NCI-H2196 treated with DMSO at 0.1 percent for 48 hours (cell line): Measurements from ENCODE around the gene MRTFA.

Source experiments
- DNase-seq: peaks from one replicate; lab custom pipeline; 2025; ENCODE audit not compliant: unreplicated experiment; lab: John Stamatoyannopoulos, UW

The MRTFA gene

DNA sequence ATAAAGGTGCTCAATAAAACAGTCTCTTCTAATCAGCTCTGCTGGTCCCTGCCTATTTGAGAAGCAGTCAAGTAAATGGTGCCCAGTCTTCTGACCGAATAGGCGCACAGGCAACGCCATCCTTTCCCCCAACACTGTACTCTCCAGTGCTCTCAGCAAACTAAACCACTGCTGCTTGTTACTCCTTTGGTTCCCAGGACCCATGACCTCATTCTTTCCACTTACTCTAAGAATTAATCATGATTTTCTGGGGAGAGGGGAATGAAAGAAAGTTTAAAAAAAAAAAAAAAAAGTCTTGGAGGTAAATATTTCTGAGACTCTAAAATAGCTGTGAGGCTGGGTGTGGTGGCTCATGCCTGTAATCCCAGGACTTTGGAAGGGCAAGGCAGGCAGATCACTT is 202.4 kb downstream of the MRTFA start:
- DNase-seq, result no peak

DNA sequence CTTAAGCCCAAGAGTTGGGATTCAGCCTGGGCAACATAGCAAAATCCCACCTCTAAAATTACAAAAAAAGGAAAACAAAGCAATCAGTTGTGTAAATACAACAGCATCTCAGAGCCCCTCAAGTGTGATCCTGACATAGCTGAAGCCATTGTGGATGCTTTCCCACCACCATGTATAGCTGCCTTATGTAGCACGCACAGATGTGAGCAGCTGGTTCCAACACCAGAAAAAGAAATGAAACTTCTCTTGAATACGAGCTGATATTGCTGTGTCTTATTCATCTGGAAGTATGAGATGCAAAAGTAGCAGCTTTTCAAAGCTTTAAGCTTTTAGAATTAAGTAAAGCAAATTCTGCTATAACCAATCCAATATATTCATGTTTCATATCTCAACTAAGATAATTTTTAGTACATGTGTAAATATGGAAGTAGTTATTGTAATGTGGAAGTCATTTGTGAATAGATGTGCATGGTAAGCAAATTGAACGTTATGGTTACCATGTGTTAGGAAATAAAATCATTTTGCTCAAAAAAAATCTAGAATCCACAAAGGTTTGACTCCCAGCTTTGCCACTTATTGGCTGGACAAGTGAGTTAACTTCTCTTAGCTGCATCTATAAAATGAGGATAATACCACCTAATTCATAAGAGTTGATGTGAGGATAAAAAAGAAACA is 203.0 kb downstream of the MRTFA start:
- DNase-seq, result no peak

DNA sequence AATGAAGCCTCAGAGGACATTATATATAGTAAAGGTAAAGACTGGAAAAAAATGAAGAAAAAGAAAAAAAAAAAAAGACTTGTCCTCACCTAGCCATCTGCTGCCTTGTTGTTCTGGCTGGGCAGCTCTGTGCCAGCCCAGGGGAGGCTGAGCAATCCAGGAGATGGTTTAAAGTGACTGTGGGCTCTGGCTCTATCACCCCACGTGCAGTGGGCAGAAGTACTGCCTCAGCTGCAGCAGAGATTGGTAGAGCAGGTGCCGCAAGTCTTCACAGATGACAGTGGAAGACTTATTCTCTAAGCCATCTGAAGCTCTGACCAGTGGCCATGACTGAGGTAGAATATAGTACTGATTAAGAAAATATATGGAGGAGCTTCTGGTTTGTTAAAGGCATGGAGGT is 203.9 kb downstream of the MRTFA start:
- DNase-seq, result no peak

DNA sequence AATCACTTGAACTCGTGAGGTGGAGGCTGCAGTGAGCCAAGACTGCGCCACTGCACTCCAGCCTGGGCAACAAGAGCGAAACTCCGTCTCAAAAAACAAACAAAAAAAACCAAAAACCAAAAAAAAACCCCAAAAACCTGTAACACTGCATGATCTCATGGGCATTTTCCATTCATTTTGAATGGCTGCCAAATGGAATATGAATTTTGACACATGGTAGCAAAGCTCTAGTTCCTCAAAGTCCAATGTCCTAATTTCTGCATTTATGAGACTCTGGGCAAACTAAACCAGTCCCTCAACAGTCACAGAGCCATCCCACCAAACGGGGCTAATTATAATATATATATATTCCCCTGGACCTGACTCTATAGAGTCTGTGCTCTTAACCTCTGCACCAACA is 204.4 kb downstream of the MRTFA start:
- no peak for DNase-seq

DNA sequence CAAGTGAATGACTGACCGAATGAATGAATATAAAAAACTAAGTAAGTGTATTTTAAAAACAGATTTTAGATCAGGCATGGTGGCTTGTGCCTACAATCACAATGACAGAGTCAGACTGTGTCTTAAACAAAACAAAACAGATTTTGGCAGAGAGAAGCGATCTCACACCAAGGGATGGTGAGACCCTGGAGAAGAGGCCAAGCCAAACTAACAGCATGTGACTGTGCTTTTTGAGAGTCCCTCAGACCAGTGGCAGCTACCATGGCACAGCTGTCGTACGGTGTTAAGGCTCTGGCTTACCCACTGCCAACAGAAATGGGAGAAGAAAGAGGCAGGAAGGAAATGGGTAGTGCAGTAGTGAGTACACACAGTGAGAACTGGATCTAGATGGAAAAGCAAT is 205.5 kb downstream of the MRTFA start:
- no peak for DNase-seq

DNA sequence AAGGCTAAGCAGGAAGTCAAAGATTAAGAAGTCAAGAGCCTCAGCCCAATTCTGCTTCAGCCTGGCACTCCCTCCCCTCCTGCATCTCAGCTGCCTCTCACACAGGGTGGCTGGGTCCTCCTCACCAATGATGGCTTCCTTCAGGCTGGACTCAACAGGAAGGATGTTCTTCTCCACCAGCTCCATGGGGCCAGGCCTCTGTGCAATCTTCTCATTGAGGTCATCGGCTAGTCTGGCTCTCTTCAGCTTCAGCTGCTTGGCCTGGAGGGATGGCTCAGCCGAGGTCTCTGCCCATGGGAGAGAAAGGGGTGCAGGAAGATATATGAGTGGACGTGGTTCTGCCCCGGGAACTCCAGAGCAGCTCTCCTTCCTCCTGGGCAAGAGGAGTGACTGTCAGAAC is 207.0 kb downstream of the MRTFA start:
- DNase-seq, result no peak

DNA sequence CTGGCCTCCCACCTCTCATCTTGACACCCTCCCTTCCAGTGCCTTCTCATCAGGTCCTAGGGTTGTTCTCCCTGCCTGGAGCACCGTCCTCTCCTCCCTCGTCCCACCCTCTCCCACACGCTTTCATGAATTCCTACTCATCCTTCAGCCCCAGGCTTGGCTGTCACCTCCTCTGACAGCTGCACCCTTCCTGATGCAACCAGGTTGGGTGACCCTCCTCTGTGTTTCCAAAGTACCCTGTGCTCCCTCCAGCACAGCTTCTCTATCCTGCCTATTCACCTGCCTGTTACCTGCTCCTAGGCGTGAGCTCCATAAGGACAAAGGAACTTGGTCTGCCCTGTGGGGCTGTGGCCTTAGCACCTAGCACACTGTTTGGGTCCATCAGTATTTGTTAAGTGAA is 207.7 kb downstream of the MRTFA start:
- DNase-seq, result no peak

DNA sequence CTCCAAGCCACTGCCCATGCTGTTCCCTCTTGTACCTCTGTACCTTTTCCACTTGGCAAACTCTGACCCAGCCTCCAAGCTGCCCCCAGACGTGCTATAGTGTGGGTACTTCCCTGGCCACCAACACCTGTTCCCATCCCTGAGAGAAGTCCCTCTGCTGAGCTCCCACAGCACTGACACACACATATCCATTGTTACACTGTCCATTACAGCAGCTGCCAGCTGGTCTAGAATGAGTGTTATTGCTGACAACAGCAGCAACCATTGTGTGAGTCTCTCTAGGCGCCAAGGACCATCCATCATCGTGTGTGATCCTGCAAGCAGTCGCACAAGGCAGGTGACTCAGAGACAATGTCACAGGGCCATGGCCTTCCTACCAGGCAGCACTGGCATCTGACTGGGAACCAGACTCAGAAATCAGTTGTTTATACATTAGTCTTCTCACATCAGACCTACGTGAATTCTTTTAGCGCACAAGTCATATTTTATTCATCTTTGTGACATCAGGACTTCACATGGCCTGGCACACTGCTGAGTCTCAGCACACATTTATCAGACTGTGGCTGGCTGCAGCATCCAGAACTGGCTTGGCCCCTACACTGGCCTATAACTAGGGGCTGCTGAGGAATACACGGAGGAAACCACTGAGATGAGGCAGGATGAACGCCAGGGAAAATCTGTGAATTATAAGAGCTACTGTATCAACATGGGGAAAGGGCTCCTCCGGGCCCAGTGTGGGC is 209.8 kb downstream of the MRTFA start:
- no peak for DNase-seq

DNA sequence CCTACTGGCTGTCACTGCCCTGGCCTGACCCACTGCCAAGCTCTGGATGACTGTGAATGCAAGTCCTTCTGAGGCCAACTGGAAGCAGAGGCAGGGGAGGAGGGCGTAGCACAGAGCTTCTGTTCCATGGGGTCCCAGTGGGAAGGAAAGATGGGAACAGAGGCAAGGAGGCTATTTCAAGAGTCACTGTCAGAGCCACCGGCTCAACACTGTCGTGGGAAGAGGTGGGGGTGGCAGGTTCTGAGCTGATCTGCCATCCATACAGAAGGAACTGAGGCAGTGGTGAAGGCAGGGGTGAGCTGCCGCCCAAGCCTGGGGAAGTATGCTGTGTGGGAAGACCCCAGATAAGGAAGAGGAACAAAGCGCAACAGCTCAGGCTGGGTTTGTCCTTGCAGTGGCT is 211.4 kb downstream of the MRTFA start:
- no peak for DNase-seq

DNA sequence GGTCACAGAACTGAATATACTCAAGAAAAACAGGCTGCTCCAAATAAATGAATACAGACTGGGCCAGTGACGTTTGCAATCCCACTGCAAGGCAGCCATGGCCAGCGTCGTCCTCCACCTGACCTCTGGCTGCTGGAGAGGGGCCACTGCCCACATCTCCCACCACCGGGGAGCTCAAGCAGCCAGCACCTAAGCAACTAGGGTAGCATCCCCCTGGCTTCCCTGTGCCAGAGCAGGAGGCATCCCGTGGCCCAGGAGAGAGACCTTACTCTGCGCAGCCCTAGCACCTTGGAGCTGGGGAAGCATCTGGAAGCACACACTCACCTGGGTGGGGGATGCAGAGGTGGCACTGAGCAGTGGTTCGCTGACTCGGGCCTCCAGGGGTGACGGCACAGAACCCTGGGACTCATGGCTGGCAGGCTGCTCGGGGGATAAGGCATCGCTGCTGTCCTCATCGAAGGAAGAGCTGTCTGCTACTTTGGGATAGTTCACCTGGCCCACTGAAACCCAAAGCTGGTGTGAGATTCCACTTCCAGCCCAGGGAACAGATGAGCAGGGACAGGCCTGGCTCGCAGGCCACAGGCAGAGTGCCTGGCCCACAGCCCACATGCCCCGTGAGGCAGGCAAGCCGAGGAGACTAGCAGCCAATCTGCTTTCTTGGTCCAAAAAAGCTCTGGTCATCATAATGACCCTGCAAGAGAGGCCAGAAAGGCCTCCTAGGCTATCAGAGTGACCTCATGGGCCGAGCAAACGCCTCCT is 212.5 kb downstream of the MRTFA start:
- no peak for DNase-seq

DNA sequence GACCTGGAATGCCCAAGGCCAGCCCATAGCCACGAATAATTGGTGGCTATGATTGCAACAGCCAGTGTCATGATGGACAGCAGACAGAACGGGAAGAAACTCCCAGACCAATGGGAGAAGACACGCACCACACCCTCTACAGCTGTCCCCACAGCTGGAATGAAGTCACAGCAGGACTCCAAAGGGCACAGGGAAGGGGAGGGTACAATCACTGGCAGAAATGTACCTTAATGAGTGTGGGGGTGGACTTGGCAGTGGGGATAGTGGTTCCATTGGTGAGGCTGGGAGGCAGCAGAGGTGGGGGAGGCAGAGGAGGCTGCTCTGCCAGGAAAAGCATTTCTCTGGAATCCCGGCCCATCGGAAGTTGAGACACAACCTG is 213.2 kb downstream of the MRTFA start:
- DNase-seq, result no peak

DNA sequence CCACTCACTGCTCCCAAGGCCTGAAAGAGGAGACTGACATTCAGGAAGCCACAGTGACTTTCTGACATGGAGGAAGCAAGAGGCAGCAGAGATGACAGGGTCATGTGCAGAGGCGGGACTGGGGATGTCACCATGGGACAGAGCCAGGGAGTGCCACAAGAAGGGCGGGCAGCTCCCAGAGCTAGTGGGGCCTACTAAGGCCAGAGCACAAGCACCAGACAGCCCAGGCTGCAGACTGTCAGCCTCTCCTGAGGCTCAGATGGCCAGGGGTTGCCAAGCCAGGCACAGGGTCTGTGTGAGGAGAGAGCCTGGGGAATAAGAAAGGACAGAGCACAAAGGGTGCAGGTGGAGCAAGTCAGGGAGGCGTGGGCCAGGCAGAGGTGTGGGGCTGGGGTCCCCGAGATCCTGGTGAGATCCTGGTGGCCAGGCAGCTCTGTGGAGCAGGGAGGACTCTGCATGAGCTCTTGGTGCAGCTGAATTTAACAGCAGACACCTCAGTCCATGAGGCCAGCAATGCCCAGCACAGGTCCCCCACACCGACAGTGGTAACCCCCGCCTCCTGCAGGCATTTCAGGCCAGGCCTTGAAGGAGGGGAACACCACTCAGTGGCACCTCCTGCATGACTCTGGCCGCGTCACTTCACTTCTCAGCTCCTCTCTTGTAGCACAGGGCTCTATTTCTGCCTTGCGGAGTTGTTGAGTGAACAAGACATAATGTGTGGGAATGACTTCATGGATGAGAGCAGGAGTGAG is 213.8 kb downstream of the MRTFA start:
- no peak for DNase-seq

DNA sequence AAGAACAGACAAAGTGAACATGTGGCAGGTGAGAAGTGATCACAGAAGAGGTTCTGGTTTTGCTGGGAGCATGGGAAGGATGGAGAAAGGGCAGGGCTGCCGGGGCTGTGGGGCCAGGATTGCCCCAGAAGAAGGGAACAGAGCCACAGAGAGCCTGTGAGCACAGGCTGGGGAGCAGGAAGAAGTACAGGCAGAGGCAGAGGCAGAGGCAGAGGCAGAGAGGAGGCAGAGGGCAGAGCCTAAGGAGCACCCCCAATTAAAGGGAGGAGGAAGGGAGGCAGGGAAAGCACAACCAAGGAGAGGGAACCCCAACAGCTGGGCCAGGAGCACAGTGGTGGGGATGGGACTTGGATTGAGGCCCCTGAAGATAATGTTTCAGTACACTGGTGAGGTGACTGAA is 214.6 kb downstream of the MRTFA start:
- no peak for DNase-seq

DNA sequence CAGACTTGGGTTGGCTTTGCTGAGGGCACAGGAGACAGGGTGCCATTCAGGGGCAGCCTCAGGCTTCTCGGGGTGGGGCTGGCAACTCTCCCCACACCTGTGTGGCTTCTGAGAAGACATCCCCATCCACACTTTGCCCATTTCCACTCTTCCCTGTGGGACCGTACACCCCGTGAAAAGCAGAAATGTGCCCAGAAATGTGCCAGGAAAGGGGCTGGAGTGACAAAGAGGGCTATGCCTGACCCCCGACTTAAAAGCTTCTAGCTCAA is 215.5 kb downstream of the MRTFA start:
- DNase-seq, result no peak

DNA sequence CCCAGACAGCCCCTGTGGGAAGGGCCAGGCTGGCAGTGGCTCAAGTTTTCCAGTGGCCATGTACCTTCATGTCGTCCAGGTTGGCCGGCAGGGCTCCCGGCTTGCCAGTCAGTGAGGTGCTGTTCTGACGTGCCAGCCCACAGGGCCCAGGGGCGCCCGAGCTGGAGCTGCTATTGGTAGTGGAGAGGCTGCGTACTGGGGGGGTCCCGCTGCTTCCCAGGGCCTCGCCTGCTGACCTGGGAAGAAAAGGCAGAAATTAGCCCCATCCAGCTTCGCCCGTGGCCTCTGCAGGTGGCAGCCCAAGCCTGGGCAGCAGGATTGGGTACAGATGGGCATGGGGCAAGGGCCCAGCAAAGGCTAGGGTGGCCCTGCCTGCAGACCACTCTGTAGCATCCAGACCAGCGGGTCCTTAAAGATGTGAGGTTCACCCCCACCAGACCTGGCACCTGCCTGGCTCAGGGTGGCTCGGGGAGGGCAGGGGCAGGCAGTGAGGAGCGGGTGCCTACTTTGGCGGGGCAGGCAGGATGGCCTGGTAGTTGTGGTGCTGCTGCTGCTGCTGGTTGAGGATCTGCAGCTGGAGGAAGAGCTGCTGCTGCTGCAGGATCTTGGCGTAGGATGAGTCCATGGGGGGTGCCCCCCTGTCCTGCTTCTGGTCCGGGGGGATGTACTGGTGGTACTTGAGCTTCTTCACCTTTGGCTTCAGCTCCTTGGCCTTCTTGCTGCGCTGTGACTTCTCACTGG is 216.0 kb downstream of the MRTFA start:
- DNase-seq, result no peak

DNA sequence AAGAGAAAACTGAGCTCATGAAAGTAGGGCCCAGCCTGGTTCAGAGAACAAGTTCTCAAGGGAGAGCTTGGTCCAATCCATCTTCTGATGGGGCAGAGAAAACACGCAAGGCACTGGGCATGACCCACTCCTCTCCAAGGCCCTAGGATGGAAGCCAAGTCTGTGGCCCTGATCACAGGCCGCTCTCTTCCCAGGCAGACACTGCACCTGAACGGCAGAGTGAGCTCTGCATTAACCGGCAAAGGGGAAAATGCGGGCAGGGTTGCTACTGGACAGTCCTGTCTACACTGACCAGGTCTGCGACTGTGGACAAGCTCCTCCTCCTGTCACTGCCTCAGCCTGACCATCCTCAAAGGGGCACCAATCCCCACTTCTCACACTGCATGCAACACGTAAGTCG is 216.8 kb downstream of the MRTFA start:
- DNase-seq, result no peak

DNA sequence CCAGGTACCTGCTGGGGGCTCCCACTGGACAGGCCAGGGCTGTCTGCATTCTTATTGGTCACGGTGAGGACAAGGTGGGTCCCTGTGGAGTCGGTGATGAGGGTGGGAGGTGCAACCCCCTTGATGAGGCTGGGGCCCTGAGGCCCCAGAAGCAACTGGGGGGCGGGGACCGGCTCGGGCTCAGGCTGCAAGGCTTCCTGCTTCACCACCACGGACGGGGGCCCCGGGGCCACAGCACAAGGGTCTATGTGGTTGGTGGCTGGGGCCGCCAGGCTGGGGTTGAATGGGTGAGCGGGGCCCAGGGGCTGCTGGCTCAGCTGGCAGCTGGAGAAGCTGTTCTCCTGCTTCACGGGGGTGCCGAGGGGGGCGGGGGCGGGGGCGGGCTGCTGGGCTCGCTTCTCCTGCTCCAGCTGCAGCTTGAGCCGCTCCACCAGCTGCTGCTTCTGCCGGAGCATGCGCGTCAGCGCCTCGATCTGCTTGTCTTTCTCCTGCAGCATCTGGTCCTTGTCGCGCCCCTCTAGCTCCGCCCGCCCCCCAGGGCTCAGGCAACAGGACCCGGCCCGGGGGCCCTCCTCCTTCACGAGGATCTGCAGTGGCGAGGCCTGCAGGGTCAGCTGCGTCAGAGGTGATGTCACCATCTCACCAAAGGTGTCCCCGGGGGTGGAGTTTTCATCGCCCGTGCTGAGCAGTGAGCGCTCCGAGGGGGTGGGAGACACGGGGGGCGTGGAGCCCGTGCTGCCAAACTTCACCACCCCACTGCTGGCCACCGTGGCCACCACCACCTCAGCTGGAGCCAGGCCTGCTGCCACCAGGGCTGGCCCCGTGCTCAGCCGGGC is 217.9 kb downstream of the MRTFA start:
- DNase-seq, result no peak

DNA sequence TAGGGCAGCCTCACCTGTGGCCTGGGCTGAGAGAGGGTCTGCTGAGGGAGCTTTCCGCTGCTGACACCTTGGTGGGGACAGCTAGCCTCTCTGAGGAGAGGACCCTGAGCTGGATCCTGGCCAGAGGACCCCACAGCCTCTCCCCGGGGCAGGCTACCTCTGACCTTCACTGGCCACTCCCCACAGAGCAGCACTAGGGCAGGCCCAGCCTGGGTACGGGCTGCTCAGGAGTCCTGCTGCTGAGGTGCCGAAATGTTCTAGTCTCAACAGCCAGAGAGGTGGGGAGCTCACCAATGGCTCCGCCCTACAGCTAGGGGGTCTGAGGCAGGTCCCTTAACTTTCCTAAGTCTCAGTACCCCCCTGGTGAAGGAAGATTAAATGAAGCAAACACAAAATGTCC is 218.6 kb downstream of the MRTFA start:
- DNase-seq, result no peak

DNA sequence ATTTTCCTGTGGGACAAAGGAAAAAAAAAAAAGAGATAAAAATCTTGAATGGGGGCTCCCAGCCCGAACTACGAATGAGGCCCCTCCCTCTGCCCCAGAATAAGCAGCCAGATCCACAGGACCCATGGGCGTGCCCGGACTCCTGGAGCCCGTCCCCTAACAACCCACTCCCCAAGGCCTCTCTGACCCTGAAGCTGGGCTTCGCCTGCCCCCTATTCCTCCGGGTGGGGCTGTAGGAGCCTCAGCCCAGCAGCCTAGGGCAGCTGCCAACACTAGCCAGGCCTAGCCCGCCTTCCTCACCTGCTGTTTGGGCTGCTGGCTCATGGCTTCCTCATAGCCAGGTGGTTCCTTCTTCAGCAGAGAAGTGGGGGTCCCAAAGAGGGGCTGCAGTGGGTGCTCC is 219.5 kb downstream of the MRTFA start:
- no peak for DNase-seq

DNA sequence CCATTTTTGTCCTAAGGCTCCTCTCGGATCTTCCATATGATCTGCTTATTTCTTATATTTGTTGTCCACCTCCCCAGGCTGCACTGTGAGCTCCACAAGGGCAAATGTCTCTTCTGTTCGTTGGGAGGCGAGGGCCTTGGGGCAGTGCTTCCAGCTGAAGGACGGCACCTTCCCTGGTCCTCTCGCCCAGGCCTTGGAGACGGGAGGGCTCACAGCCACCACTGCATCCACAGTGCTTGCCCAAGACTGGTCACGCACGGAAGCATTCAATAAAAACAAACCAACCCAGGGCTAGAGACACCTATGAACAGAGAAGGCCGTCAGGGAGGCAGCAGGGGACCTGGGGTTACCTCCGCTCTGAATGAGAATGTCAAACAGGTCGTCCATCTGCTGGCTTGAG is 219.9 kb downstream of the MRTFA start:
- no peak for DNase-seq
